Hematopoietic multipotent progenitor cell treated with erythropoietin and hydrocortisone succinate and interleukin-3 and kit ligand, for 6 days (in vitro differentiated cells): ENCODE results near the gene CEP85L.
A peak's percentile ranks its signal among the peaks of the same experiment; 100 is the strongest.

Experiments used
- DNase-seq: peaks from one replicate; pipeline ENCODE4 v3.0.0-alpha.2; 2015

The CEP85L gene

GRCh38 chr6:118659513-118660217 is 8.3 kb upstream of the CEP85L start:
- peak; percentile 33 for DNase-seq

GRCh38 chr6:118656847-118657451 is 5.6 kb upstream of the CEP85L start:
- no peak for DNase-seq

GRCh38 chr6:118652051-118652615 is 742 bp upstream of the CEP85L start:
- DNase-seq, result no peak

GRCh38 chr6:118650582-118651281 is 659 bp downstream of the CEP85L start:
- DNase-seq, result peak; percentile 45

- DNase-seq, result peak; percentile 54
These were observed 1.3 kb downstream of the CEP85L start for GRCh38 chr6:118649918-118650581.

- no peak for DNase-seq
These were observed 2.4 kb downstream of the CEP85L start for GRCh38 chr6:118648866-118649554.

GRCh38 chr6:118646977-118647376 is 4.4 kb downstream of the CEP85L start:
- DNase-seq, result no peak

- DNase-seq, result no peak
These were observed 6.0 kb downstream of the CEP85L start for GRCh38 chr6:118645395-118645794.

- no peak for DNase-seq
These were observed 7.4 kb downstream of the CEP85L start for GRCh38 chr6:118644007-118644406.

- no peak for DNase-seq
These were observed 10.3 kb downstream of the CEP85L start for GRCh38 chr6:118641042-118641441.

GRCh38 chr6:118639054-118639964 is 12.1 kb downstream of the CEP85L start:
- DNase-seq, result no peak

GRCh38 chr6:118638288-118638687 is 13.1 kb downstream of the CEP85L start:
- no peak for DNase-seq

- no peak for DNase-seq
These were observed 15.3 kb downstream of the CEP85L start for GRCh38 chr6:118635909-118636735.

- peak; percentile 32 for DNase-seq
These were observed 19.0 kb downstream of the CEP85L start for GRCh38 chr6:118632359-118632758.

- peak; percentile 56 for DNase-seq
These were observed 20.5 kb downstream of the CEP85L start for GRCh38 chr6:118630923-118631322.

GRCh38 chr6:118630067-118630466 is 21.3 kb downstream of the CEP85L start:
- DNase-seq, result no peak

- no peak for DNase-seq
These were observed 23.7 kb downstream of the CEP85L start for GRCh38 chr6:118627724-118628123.

- no peak for DNase-seq
These were observed 25.6 kb downstream of the CEP85L start for GRCh38 chr6:118625833-118626232.

GRCh38 chr6:118621799-118622470 is 29.5 kb downstream of the CEP85L start:
- DNase-seq, result no peak

- no peak for DNase-seq
These were observed 31.2 kb downstream of the CEP85L start for GRCh38 chr6:118620202-118620601.
